Naive B cell (primary cell): ENCODE measurements around the gene PEAK1. TPM values are rescaled to one million over a fixed set of nuclear protein-coding genes. Genes with fewer than 3 reads are reported as not detected.
A peak's percentile ranks its signal among the peaks of the same experiment; 100 is the strongest.

Experiments
- ATAC-seq, 2 donors: fragments of 150-1000 bp; cut with Tn5 transposase; 2 replicates each; pipeline ENCODE4 v1.10.0; 2021; ENCODE audit warnings: low read depth in 2 of 2, mild to moderate bottlenecking in 2 of 2, moderate library complexity in 2 of 2
- DNase-seq: peaks from one replicate; pipeline ENCODE4 v3.0.0; 2022
- H3K27ac Mint-ChIP-seq, 6 donors: one replicate each; pipeline ENCODE4 v1.8.0; 2020 to 2022; ENCODE audit warnings: mild to moderate bottlenecking in 6 of 6, mixed read lengths in 6 of 6, moderate library complexity in 5 of 6, inconsistent platforms in 2 of 6
- H3K27me3 Mint-ChIP-seq, 3 donors: one replicate each; pipeline ENCODE4 v1.8.0; 2021 to 2022; ENCODE audit warnings: mixed read lengths in 3 of 3, mild to moderate bottlenecking in 1 of 3
- H3K36me3 Mint-ChIP-seq, 2 donors: one replicate each; pipeline ENCODE4 v1.8.0; 2020 to 2022; ENCODE audit warnings: mixed read lengths in 2 of 2, inconsistent platforms in 1 of 2, mild to moderate bottlenecking in 1 of 2
- H3K4me1 Mint-ChIP-seq, 3 donors: one replicate each; pipeline ENCODE4 v1.8.0; 2020 to 2022; ENCODE audit warnings: mixed read lengths in 3 of 3, inconsistent platforms in 1 of 3, mild to moderate bottlenecking in 1 of 3, moderate library complexity in 1 of 3
- H3K4me3 Mint-ChIP-seq, 8 donors: one replicate each; pipeline ENCODE4 v1.8.0; 2020 to 2022; ENCODE audit warnings: mild to moderate bottlenecking in 8 of 8, mixed read lengths in 8 of 8, moderate library complexity in 8 of 8, inconsistent platforms in 2 of 8
- H3K9me3 Mint-ChIP-seq, 7 donors: one replicate each; pipeline ENCODE4 v1.8.0; 2020 to 2022; ENCODE audit warnings: mixed read lengths in 7 of 7, mild to moderate bottlenecking in 5 of 7, inconsistent platforms in 2 of 7, moderate library complexity in 1 of 7
- polyA plus RNA-seq, 6 donors: library from polyadenylated mRNA; unstranded; fragments of 300-500 nt; fragmentation: Illumina TruSeq; gene quantifications; one replicate each; pipeline ENCODE4 v1.2.3, GENCODE V29; 2021; ENCODE audit warnings: low read depth in 6 of 6

Gene PEAK1
- 1 to 10 TPM in 5 of 6 donors, not detected in 1; 3.4 to 6.2 (median 4.2) TPM for polyA plus RNA-seq

- peak; percentile 92 to 93 for ATAC-seq
- H3K36me3 Mint-ChIP-seq = peaks cover 0 to 5% of the 10 kb centered on the region in 2 donors
- H3K4me1 Mint-ChIP-seq = peaks cover 30 to 49% (median 49%) of the 10 kb centered on the region in 3 donors
- peak within 1 kb of the TSS; percentile 97 to 100 (median 98) for H3K4me3 Mint-ChIP-seq
- H3K27ac Mint-ChIP-seq = peak within 1 kb of the TSS; percentile 95 to 99 (median 98)
- no peaks in the 10 kb centered on the region for H3K27me3 Mint-ChIP-seq
- H3K9me3 Mint-ChIP-seq = no peaks in the 10 kb centered on the region
- DNase-seq = peak; percentile 98
These were observed at the start of gene PEAK1 for GRCh38 chr15:77419836-77420609. Gene PEAK1, minus strand, starts transcription at chr15:77420104. Its CDS starts 238,178 bp downstream, at chr15:77181926.

GRCh38 chr15:77468896-77469295 lies 49.0 kb upstream of the PEAK1 start:
- Mint-ChIP-seq H3K4me3 (no peak overlapping the region), H3K9me3 (no peaks in the 10 kb centered on the region), H3K27ac (peak overlapping the region in 1 of 6 donors; percentile 52), H3K4me1 (no peaks in the 10 kb centered on the region), H3K36me3 (peaks cover 45 to 46% of the 10 kb centered on the region in 2 donors), H3K27me3 (no peaks in the 10 kb centered on the region)
- DNase-seq (no peak), ATAC-seq (no peak)

GRCh38 chr15:77466521-77466920 lies 46.6 kb upstream of the PEAK1 start:
- no peaks in the 10 kb centered on the region for H3K9me3 Mint-ChIP-seq
- ATAC-seq = no peak
- H3K36me3 Mint-ChIP-seq = peaks cover 28% of the 10 kb centered on the region in 2 donors
- no peak overlapping the region for H3K4me3 Mint-ChIP-seq
- no peaks in the 10 kb centered on the region for H3K4me1 Mint-ChIP-seq
- H3K27ac Mint-ChIP-seq = peak overlapping the region in 2 of 6 donors; percentile 10 to 47
- H3K27me3 Mint-ChIP-seq = no peaks in the 10 kb centered on the region
- DNase-seq = no peak

GRCh38 chr15:77464129-77464865 lies 44.4 kb upstream of the PEAK1 start:
- Mint-ChIP-seq H3K4me3 (no peak overlapping the region), H3K9me3 (no peaks in the 10 kb centered on the region), H3K4me1 (peaks cover 0 to 2% (median 0%) of the 10 kb centered on the region in 3 donors), H3K27me3 (no peaks in the 10 kb centered on the region), H3K36me3 (peaks cover 29 to 40% of the 10 kb centered on the region in 2 donors), H3K27ac (no peak overlapping the region)
- ATAC-seq (no peak), DNase-seq (no peak)

- H3K27ac Mint-ChIP-seq = no peak overlapping the region
- H3K9me3 Mint-ChIP-seq = no peaks in the 10 kb centered on the region
- no peak overlapping the region for H3K4me3 Mint-ChIP-seq
- DNase-seq (no peak), ATAC-seq (no peak)
- H3K36me3 Mint-ChIP-seq = peaks cover 20 to 25% of the 10 kb centered on the region in 2 donors
- peaks cover 8 to 13% (median 12%) of the 10 kb centered on the region in 3 donors for H3K4me1 Mint-ChIP-seq
- no peaks in the 10 kb centered on the region for H3K27me3 Mint-ChIP-seq
These were observed 41.6 kb upstream of the PEAK1 start for GRCh38 chr15:77461486-77461885.

GRCh38 chr15:77459031-77459430 lies 39.1 kb upstream of the PEAK1 start:
- no peak overlapping the region for H3K4me3 Mint-ChIP-seq
- ATAC-seq = no peak
- no peaks in the 10 kb centered on the region for H3K9me3 Mint-ChIP-seq
- H3K27me3 Mint-ChIP-seq = no peaks in the 10 kb centered on the region
- peak overlapping the region in 2 of 6 donors; percentile 5 to 33 for H3K27ac Mint-ChIP-seq
- peaks cover 18 to 22% of the 10 kb centered on the region in 2 donors for H3K36me3 Mint-ChIP-seq
- DNase-seq = no peak
- peaks cover 18 to 33% (median 28%) of the 10 kb centered on the region in 3 donors for H3K4me1 Mint-ChIP-seq

- no peak for DNase-seq
- peak overlapping the region in 1 of 6 donors; percentile 54 for H3K27ac Mint-ChIP-seq
- ATAC-seq = no peak
- no peaks in the 10 kb centered on the region for H3K27me3 Mint-ChIP-seq
- peaks cover 18 to 22% of the 10 kb centered on the region in 2 donors for H3K36me3 Mint-ChIP-seq
- no peaks in the 10 kb centered on the region for H3K9me3 Mint-ChIP-seq
- H3K4me1 Mint-ChIP-seq = peaks cover 18 to 33% (median 31%) of the 10 kb centered on the region in 3 donors
- H3K4me3 Mint-ChIP-seq = no peak overlapping the region
These were observed 38.0 kb upstream of the PEAK1 start for GRCh38 chr15:77457905-77458265.

- peaks cover 18 to 22% of the 10 kb centered on the region in 2 donors for H3K36me3 Mint-ChIP-seq
- peaks cover 18 to 33% (median 31%) of the 10 kb centered on the region in 3 donors for H3K4me1 Mint-ChIP-seq
- ATAC-seq (no peak), DNase-seq (no peak)
- H3K27me3 Mint-ChIP-seq = no peaks in the 10 kb centered on the region
- H3K4me3 Mint-ChIP-seq = no peak overlapping the region
- H3K27ac Mint-ChIP-seq = peak overlapping the region in 2 of 6 donors; percentile 6 to 54
- H3K9me3 Mint-ChIP-seq = no peaks in the 10 kb centered on the region
These were observed 37.4 kb upstream of the PEAK1 start for GRCh38 chr15:77457191-77457904.

GRCh38 chr15:77456746-77457145 lies 36.8 kb upstream of the PEAK1 start:
- H3K27ac Mint-ChIP-seq = no peak overlapping the region
- H3K4me3 Mint-ChIP-seq = no peak overlapping the region
- H3K4me1 Mint-ChIP-seq = peaks cover 18 to 33% (median 31%) of the 10 kb centered on the region in 3 donors
- H3K36me3 Mint-ChIP-seq = peaks cover 18 to 22% of the 10 kb centered on the region in 2 donors
- DNase-seq (no peak), ATAC-seq (no peak)
- H3K27me3 Mint-ChIP-seq = no peaks in the 10 kb centered on the region
- no peaks in the 10 kb centered on the region for H3K9me3 Mint-ChIP-seq

- no peak overlapping the region for H3K4me3 Mint-ChIP-seq
- no peaks in the 10 kb centered on the region for H3K27me3 Mint-ChIP-seq
- peaks cover 18% of the 10 kb centered on the region in 2 donors for H3K36me3 Mint-ChIP-seq
- ATAC-seq = no peak
- peaks cover 18 to 32% (median 31%) of the 10 kb centered on the region in 3 donors for H3K4me1 Mint-ChIP-seq
- H3K27ac Mint-ChIP-seq = peak overlapping the region in 2 of 6 donors; percentile 22 to 24
- H3K9me3 Mint-ChIP-seq = no peaks in the 10 kb centered on the region
- DNase-seq = no peak
These were observed 35.9 kb upstream of the PEAK1 start for GRCh38 chr15:77455696-77456321.

GRCh38 chr15:77454951-77455350 lies 35.0 kb upstream of the PEAK1 start:
- Mint-ChIP-seq H3K4me1 (peaks cover 18 to 31% (median 31%) of the 10 kb centered on the region in 3 donors), H3K27ac (no peak overlapping the region)
- ATAC-seq = no peak

GRCh38 chr15:77454265-77454664 lies 34.4 kb upstream of the PEAK1 start:
- H3K27me3 Mint-ChIP-seq = no peaks in the 10 kb centered on the region
- H3K27ac Mint-ChIP-seq = no peak overlapping the region
- H3K36me3 Mint-ChIP-seq = peaks cover 9 to 10% of the 10 kb centered on the region in 2 donors
- H3K9me3 Mint-ChIP-seq = no peaks in the 10 kb centered on the region
- DNase-seq (no peak), ATAC-seq (no peak)
- no peak overlapping the region for H3K4me3 Mint-ChIP-seq
- peaks cover 22 to 31% (median 31%) of the 10 kb centered on the region in 3 donors for H3K4me1 Mint-ChIP-seq

More at GRCh38 chr15:77454951-77455350, 35.0 kb upstream of the PEAK1 start:
- peaks cover 10 to 11% of the 10 kb centered on the region in 2 donors for H3K36me3 Mint-ChIP-seq
- H3K4me3 Mint-ChIP-seq = no peak overlapping the region
- no peak for DNase-seq
- no peaks in the 10 kb centered on the region for H3K9me3 Mint-ChIP-seq
- no peaks in the 10 kb centered on the region for H3K27me3 Mint-ChIP-seq
